A549 (cell line): ENCODE data around the gene KIF9. TPM values are rescaled to one million over a fixed set of nuclear protein-coding genes. Genes with fewer than 3 reads are reported as not detected.

Experiments
- ATAC-seq, 2 experiments: fragments of 200-7000 bp in 1 of 2; fragments of >200 bp in 1 of 2; cut with Nextera tagmentation in 1 of 2; cut with Tn5 transposase in 1 of 2; 3 replicates each; pipeline versions ENCODE4 v1.8.0 to v1.9.1; 2018 to 2020; ENCODE audit warnings: mild to moderate bottlenecking in 1 of 2, moderate library complexity in 1 of 2
- CTCF ChIA-PET: fragments of 300-600 bp; sonication (Branson Sonifier 250); formaldehyde crosslinking; extraction: SDS; loops from one replicate; lab custom pipeline; 2021; ENCODE audit warnings: antibody characterized with exemption, inconsistent platforms; lab: Yijun Ruan, JAX
- POLR2A ChIA-PET: fragments of 350-600 bp; formaldehyde crosslinking; extraction: SDS; loops from one replicate; lab custom pipeline; 2021; ENCODE audit warnings: antibody characterized with exemption, inconsistent platforms; lab: Yijun Ruan, JAX
- DNase-seq, 2 experiments: peaks; one replicate each; pipeline versions ENCODE4 v3.0.0 to v3.0.0-alpha.2; 2011 to 2016; ENCODE audit warnings: low read depth in 1 of 2, low spot score in 1 of 2
- FAIRE-seq: peaks from 2 replicates; lab custom pipeline; 2011; peaks lifted over from hg19 to GRCh38; lab: Jason Lieb, UNC
- H3K27ac ChIP-seq, 2 experiments: fragments of >200 bp; sonication (Bioruptor Twin); formaldehyde crosslinking; 3 replicates each; pipeline ENCODE4 v1.5.1; 2016 to 2017
- H3K4me1 ChIP-seq: fragments of >200 bp; sonication (Bioruptor Twin); formaldehyde crosslinking; 3 replicates; pipeline ENCODE4 v1.6.1; 2016
- H3K4me2 ChIP-seq: fragments of >200 bp; sonication (Bioruptor Twin); formaldehyde crosslinking; 3 replicates; pipeline ENCODE4 v1.6.1; 2016
- H3K4me3 ChIP-seq: fragments of >200 bp; sonication (Bioruptor Twin); formaldehyde crosslinking; 3 replicates; pipeline ENCODE4 v1.5.1; 2016
- H3K9me3 ChIP-seq: fragments of >200 bp; sonication (Bioruptor Twin); formaldehyde crosslinking; 3 replicates; pipeline ENCODE4 v1.6.1; 2016
- CHD4 ChIP-seq: fragments of 200-600 bp; sonication (generic); IDR thresholded peaks from 2 replicates; pipeline ENCODE4 v1.6.1; 2016; ENCODE audit warnings: antibody characterized with exemption, mild to moderate bottlenecking, borderline replicate concordance
- EHF ChIP-seq: fragments of 250-450 bp; sonication (Bioruptor Pico); IDR thresholded peaks from 2 replicates; pipeline ENCODE4 v1.5.0; 2020; ENCODE audit warnings: mild to moderate bottlenecking
- EHMT2 ChIP-seq: fragments of 200-600 bp; sonication (generic); IDR thresholded peaks from 2 replicates; pipeline ENCODE4 v1.6.1; 2016; ENCODE audit warnings: antibody characterized with exemption, low read depth, mild to moderate bottlenecking, moderate library complexity
- ESRRA ChIP-seq: fragments of 150-350 bp; IDR thresholded peaks from 2 replicates; pipeline ENCODE4 v1.6.1; 2014; ENCODE audit warnings: mild to moderate bottlenecking, low read length, borderline replicate concordance
- HOXA7 ChIP-seq: fragments of 250-450 bp; sonication (Bioruptor Pico); IDR thresholded peaks from 2 replicates; pipeline ENCODE4 v1.5.0; 2020; ENCODE audit warnings: mild to moderate bottlenecking, moderate library complexity
- HOXB13 ChIP-seq: fragments of 250-450 bp; sonication (Bioruptor Pico); IDR thresholded peaks from 2 replicates; pipeline ENCODE4 v1.5.0; 2020; ENCODE audit warnings: low read depth, mild to moderate bottlenecking, moderate library complexity
- HOXB5 ChIP-seq: fragments of 250-450 bp; sonication (Bioruptor Pico); IDR thresholded peaks from 2 replicates; pipeline ENCODE4 v1.5.0; 2020; ENCODE audit warnings: mild to moderate bottlenecking, moderate library complexity
- MAZ ChIP-seq: fragments of 150-350 bp; IDR thresholded peaks from 2 replicates; pipeline ENCODE4 v1.6.1; 2014; ENCODE audit warnings: antibody characterized with exemption, low read depth, low read length, borderline replicate concordance
- NFE2L2 ChIP-seq: fragments of 150-350 bp; conservative IDR thresholded peaks from 2 replicates; pipeline ENCODE4 v1.6.1; 2014; ENCODE audit warnings: low read length
- NR3C1 ChIP-seq: fragments of >200 bp; sonication (Bioruptor Twin); formaldehyde crosslinking; IDR thresholded peaks from 3 replicates; pipeline ENCODE4 v1.6.1; 2017
- POLR2AphosphoS2 ChIP-seq: conservative IDR thresholded peaks from 2 replicates; pipeline ENCODE4 v1.6.1; 2012; ENCODE audit warnings: low read length, improper control_type of control experiment, inconsistent platforms
- RAD21 ChIP-seq, 2 experiments: fragments of >200 bp in 1 of 2; sonication (Bioruptor Twin) in 1 of 2; formaldehyde crosslinking in 1 of 2; IDR thresholded peaks in 1 of 2; conservative IDR thresholded peaks in 1 of 2; 2 replicates in 1 of 2; 3 replicates in 1 of 2; pipeline ENCODE4 v1.6.1; 2012 to 2018; ENCODE audit warnings: inconsistent platforms in 1 of 2
- RCOR1 ChIP-seq: fragments of 150-350 bp; IDR thresholded peaks from 2 replicates; pipeline ENCODE4 v1.6.1; 2014; ENCODE audit warnings: antibody characterized with exemption, low read length, low read depth
- SMC3 ChIP-seq: fragments of >200 bp; sonication (Bioruptor Twin); formaldehyde crosslinking; IDR thresholded peaks from 3 replicates; pipeline ENCODE4 v1.6.1; 2018; ENCODE audit warnings: inconsistent platforms
- TFCP2L1 ChIP-seq: fragments of 250-450 bp; sonication (Bioruptor Pico); IDR thresholded peaks from 2 replicates; pipeline ENCODE4 v1.5.0; 2021; ENCODE audit warnings: mild to moderate bottlenecking
- ZNF302 ChIP-seq: fragments of 250-450 bp; sonication (Bioruptor Pico); IDR thresholded peaks from 2 replicates; pipeline ENCODE4 v1.9.0; 2021; ENCODE audit warnings: inconsistent platforms, mild to moderate bottlenecking, moderate library complexity
- WGBS: methylation state at CpG from one replicate; pipeline ENCODE4 v1.1.6; 2017; ENCODE audit errors: missing lambda C conversion rate; 5-methylcytosine and 5-hydroxymethylcytosine counted together
- polyA plus RNA-seq, 4 experiments: library from polyadenylated mRNA; depleted of rRNA in 3 of 4; stranded (reverse); fragments of >200 nt; fragmentation: RNase III in 1 of 4; extraction: RNeasy Plus Mini Kit Qiagen cat#74134 plus additional on column Dnase treatment in 1 of 4; gene quantifications; 2 replicates in 3 of 4; 3 replicates in 1 of 4; pipeline ENCODE4 v1.2.3, GENCODE V29; 2011 to 2017
- TF ChIP-seq, protein P1 (sequence below): fragments of >200 bp; sonication (Bioruptor Twin); formaldehyde crosslinking; IDR thresholded peaks from 2 replicates; pipeline ENCODE4 v1.6.1; 2016
- TF ChIP-seq, protein P2 (sequence below): fragments of 150-350 bp; IDR thresholded peaks from 2 replicates; pipeline ENCODE4 v1.6.1; 2014; ENCODE audit warnings: low read depth, mild to moderate bottlenecking, low read length
- TF ChIP-seq, protein P3 (sequence below): fragments of 200-600 bp; sonication (generic); IDR thresholded peaks from 2 replicates; pipeline ENCODE4 v1.6.1; 2016; ENCODE audit warnings: antibody characterized with exemption, mild to moderate bottlenecking, moderate library complexity
- TF ChIP-seq, protein P4 (sequence below): IDR thresholded peaks from 2 replicates; pipeline ENCODE4 v1.6.1; 2012
- TF ChIP-seq, protein P5 (sequence below): fragments of >200 bp; sonication (Bioruptor Twin); formaldehyde crosslinking; IDR thresholded peaks from 3 replicates; pipeline ENCODE4 v1.5.1; 2016

The KIF9 gene
- polyA plus RNA-seq, 2 of the 4 experiments (the other 2 are of a cell fraction): 12.6 to 15.5 TPM

DNA sequence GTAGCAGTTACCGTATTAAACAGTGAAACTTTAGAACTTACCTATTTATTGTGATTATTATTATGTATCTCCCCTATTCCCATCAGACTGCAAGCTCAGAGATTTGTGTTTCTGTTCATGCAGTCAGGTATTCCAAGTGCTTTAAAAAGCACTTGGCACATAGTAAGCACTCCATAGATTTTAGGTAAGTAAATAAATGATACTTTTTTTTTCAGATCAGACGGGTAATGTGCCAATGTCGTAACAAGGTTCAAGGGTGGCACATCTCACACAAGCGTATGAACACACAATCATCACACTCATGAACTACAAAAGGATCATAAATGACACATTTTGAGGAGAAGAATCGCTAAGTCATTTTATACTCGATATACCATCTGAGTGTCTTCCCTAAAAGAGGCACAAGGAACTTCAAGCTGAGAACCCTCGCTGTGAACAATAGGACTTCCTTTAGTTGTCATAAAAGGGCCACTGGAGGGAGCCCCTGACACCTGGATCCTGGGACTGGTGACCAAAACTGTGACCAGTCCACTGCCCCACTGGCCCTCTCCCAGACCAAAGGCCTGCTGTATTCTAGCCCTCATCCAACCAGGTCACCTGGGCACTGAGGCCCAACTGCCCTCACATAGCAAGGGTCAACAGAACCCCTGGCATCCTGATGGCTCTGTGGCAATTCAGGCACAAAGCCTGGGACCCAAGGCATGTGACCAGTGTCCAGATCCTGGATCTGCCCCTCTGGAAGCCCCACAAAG lies 32.1 kb downstream of the KIF9 start:
- Histone ChIP-seq H3K4me1 (no peaks in the 10 kb centered on the region), H3K4me2 (no peak overlapping the region), H3K27ac (no peak overlapping the region), H3K9me3 (no peaks in the 10 kb centered on the region), H3K4me3 (no peak overlapping the region)
- CTCF ChIA-PET: interaction anchor here (0.8 to 1.4 kb wide), 5 partner anchors 64 to 86 kb away, joined by 3 read pairs; no protein-coding TSS in a partner anchor
- ATAC-seq: peak; percentile 78 to 83
- no peak for FAIRE-seq
- POLR2A ChIA-PET: no interaction called here
- TF ChIP-seq RCOR1: no peak
- TF ChIP-seq, protein P1, sequence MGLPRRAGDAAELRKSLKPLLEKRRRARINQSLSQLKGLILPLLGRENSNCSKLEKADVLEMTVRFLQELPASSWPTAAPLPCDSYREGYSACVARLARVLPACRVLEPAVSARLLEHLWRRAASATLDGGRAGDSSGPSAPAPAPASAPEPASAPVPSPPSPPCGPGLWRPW: no peak
- TF ChIP-seq MAZ: no peak
- no peak for TF ChIP-seq NFE2L2
- TF ChIP-seq, protein P2, sequence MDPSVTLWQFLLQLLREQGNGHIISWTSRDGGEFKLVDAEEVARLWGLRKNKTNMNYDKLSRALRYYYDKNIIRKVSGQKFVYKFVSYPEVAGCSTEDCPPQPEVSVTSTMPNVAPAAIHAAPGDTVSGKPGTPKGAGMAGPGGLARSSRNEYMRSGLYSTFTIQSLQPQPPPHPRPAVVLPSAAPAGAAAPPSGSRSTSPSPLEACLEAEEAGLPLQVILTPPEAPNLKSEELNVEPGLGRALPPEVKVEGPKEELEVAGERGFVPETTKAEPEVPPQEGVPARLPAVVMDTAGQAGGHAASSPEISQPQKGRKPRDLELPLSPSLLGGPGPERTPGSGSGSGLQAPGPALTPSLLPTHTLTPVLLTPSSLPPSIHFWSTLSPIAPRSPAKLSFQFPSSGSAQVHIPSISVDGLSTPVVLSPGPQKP: no peak
- TF ChIP-seq, protein P3, sequence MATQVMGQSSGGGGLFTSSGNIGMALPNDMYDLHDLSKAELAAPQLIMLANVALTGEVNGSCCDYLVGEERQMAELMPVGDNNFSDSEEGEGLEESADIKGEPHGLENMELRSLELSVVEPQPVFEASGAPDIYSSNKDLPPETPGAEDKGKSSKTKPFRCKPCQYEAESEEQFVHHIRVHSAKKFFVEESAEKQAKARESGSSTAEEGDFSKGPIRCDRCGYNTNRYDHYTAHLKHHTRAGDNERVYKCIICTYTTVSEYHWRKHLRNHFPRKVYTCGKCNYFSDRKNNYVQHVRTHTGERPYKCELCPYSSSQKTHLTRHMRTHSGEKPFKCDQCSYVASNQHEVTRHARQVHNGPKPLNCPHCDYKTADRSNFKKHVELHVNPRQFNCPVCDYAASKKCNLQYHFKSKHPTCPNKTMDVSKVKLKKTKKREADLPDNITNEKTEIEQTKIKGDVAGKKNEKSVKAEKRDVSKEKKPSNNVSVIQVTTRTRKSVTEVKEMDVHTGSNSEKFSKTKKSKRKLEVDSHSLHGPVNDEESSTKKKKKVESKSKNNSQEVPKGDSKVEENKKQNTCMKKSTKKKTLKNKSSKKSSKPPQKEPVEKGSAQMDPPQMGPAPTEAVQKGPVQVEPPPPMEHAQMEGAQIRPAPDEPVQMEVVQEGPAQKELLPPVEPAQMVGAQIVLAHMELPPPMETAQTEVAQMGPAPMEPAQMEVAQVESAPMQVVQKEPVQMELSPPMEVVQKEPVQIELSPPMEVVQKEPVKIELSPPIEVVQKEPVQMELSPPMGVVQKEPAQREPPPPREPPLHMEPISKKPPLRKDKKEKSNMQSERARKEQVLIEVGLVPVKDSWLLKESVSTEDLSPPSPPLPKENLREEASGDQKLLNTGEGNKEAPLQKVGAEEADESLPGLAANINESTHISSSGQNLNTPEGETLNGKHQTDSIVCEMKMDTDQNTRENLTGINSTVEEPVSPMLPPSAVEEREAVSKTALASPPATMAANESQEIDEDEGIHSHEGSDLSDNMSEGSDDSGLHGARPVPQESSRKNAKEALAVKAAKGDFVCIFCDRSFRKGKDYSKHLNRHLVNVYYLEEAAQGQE: no peak
- TF ChIP-seq EHF (CRISPR knock-in tag): no peak
- TF ChIP-seq, protein P4, sequence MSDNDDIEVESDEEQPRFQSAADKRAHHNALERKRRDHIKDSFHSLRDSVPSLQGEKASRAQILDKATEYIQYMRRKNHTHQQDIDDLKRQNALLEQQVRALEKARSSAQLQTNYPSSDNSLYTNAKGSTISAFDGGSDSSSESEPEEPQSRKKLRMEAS: no peak
- no peak for TF ChIP-seq EHMT2
- no peak for TF ChIP-seq TFCP2L1 (CRISPR knock-in tag)
- peak in 1 of 2 experiments; percentile 50; a peak in 2 of 5 replicates for TF ChIP-seq RAD21 (conservative IDR thresholded peaks at IDR 0.05 in 1 of 2, IDR thresholded peaks at IDR 0.05 in 1 of 2)
- TF ChIP-seq POLR2AphosphoS2: no peak
- TF ChIP-seq HOXB13 (CRISPR knock-in tag): no peak
- TF ChIP-seq, protein P5, sequence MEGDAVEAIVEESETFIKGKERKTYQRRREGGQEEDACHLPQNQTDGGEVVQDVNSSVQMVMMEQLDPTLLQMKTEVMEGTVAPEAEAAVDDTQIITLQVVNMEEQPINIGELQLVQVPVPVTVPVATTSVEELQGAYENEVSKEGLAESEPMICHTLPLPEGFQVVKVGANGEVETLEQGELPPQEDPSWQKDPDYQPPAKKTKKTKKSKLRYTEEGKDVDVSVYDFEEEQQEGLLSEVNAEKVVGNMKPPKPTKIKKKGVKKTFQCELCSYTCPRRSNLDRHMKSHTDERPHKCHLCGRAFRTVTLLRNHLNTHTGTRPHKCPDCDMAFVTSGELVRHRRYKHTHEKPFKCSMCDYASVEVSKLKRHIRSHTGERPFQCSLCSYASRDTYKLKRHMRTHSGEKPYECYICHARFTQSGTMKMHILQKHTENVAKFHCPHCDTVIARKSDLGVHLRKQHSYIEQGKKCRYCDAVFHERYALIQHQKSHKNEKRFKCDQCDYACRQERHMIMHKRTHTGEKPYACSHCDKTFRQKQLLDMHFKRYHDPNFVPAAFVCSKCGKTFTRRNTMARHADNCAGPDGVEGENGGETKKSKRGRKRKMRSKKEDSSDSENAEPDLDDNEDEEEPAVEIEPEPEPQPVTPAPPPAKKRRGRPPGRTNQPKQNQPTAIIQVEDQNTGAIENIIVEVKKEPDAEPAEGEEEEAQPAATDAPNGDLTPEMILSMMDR: peak; percentile 32; the same call in 2 of the 3 replicates
- no peak for TF ChIP-seq NR3C1
- TF ChIP-seq ZNF302 (CRISPR knock-in tag): no peak
- no peak for TF ChIP-seq CHD4
- TF ChIP-seq SMC3: 0 out of 3 replicates have a peak, but pooled peaks have one; percentile 26
- TF ChIP-seq HOXB5: no peak
- no peak for TF ChIP-seq HOXA7
- TF ChIP-seq ESRRA: no peak
- DNase-seq: peak; percentile 28 to 41
- WGBS: 53% methylated on average over 7 of the region's 7 CpGs
